A549 (cell line): ENCODE data around the gene FIBCD1. TPM values are rescaled to one million over a fixed set of nuclear protein-coding genes. Genes with fewer than 3 reads are reported as not detected.

Experiments used
- ATAC-seq, 2 experiments: fragments of 200-7000 bp in 1 of 2; fragments of >200 bp in 1 of 2; cut with Nextera tagmentation in 1 of 2; cut with Tn5 transposase in 1 of 2; 3 replicates each; pipeline versions ENCODE4 v1.8.0 to v1.9.1; 2018 to 2020; ENCODE audit warnings: mild to moderate bottlenecking in 1 of 2, moderate library complexity in 1 of 2
- CTCF ChIA-PET: fragments of 300-600 bp; sonication (Branson Sonifier 250); formaldehyde crosslinking; extraction: SDS; loops from one replicate; lab custom pipeline; 2021; ENCODE audit warnings: antibody characterized with exemption, inconsistent platforms; lab: Yijun Ruan, JAX
- POLR2A ChIA-PET: fragments of 350-600 bp; formaldehyde crosslinking; extraction: SDS; loops from one replicate; lab custom pipeline; 2021; ENCODE audit warnings: antibody characterized with exemption, inconsistent platforms; lab: Yijun Ruan, JAX
- DNase-seq, 2 experiments: peaks; one replicate each; pipeline versions ENCODE4 v3.0.0 to v3.0.0-alpha.2; 2011 to 2016; ENCODE audit warnings: low read depth in 1 of 2, low spot score in 1 of 2
- FAIRE-seq: peaks from 2 replicates; lab custom pipeline; 2011; peaks lifted over from hg19 to GRCh38; lab: Jason Lieb, UNC
- H3K27ac ChIP-seq, 2 experiments: fragments of >200 bp; sonication (Bioruptor Twin); formaldehyde crosslinking; 3 replicates each; pipeline ENCODE4 v1.5.1; 2016 to 2017
- H3K4me1 ChIP-seq: fragments of >200 bp; sonication (Bioruptor Twin); formaldehyde crosslinking; 3 replicates; pipeline ENCODE4 v1.6.1; 2016
- H3K4me2 ChIP-seq: fragments of >200 bp; sonication (Bioruptor Twin); formaldehyde crosslinking; 3 replicates; pipeline ENCODE4 v1.6.1; 2016
- H3K4me3 ChIP-seq: fragments of >200 bp; sonication (Bioruptor Twin); formaldehyde crosslinking; 3 replicates; pipeline ENCODE4 v1.5.1; 2016
- H3K9me3 ChIP-seq: fragments of >200 bp; sonication (Bioruptor Twin); formaldehyde crosslinking; 3 replicates; pipeline ENCODE4 v1.6.1; 2016
- EP300 ChIP-seq, 2 experiments: fragments of >200 bp; sonication (Bioruptor Twin); formaldehyde crosslinking; IDR thresholded peaks; 2 replicates in 1 of 2; 3 replicates in 1 of 2; pipeline ENCODE4 v1.6.1; 2016 to 2017
- ESRRA ChIP-seq: fragments of 150-350 bp; IDR thresholded peaks from 2 replicates; pipeline ENCODE4 v1.6.1; 2014; ENCODE audit warnings: mild to moderate bottlenecking, low read length, borderline replicate concordance
- FOSL2 ChIP-seq, 2 experiments: fragments of 450-650 bp in 1 of 2; fragments of >200 bp in 1 of 2; sonication (Bioruptor Twin) in 1 of 2; formaldehyde crosslinking; IDR thresholded peaks; 2 replicates each; pipeline versions ENCODE4 v1.5.0 to v1.6.1; 2016 to 2020; ENCODE audit warnings: mild to moderate bottlenecking in 1 of 2, moderate library complexity in 1 of 2
- FOXS1 ChIP-seq: fragments of 250-450 bp; sonication (Bioruptor Pico); IDR thresholded peaks from 2 replicates; pipeline ENCODE4 v1.5.0; 2020; ENCODE audit warnings: mild to moderate bottlenecking, moderate library complexity
- GATA3 ChIP-seq: IDR thresholded peaks from 2 replicates; pipeline ENCODE4 v1.6.1; 2012; ENCODE audit warnings: borderline replicate concordance
- HDAC2 ChIP-seq: fragments of 200-600 bp; sonication (generic); IDR thresholded peaks from 2 replicates; pipeline ENCODE4 v1.6.1; 2016
- HMGXB4 ChIP-seq: fragments of 250-450 bp; sonication (Bioruptor Pico); IDR thresholded peaks from 2 replicates; pipeline ENCODE4 v1.5.0; 2021; ENCODE audit warnings: mild to moderate bottlenecking, moderate library complexity, borderline replicate concordance
- HOXB13 ChIP-seq: fragments of 250-450 bp; sonication (Bioruptor Pico); IDR thresholded peaks from 2 replicates; pipeline ENCODE4 v1.5.0; 2020; ENCODE audit warnings: low read depth, mild to moderate bottlenecking, moderate library complexity
- KDM1A ChIP-seq: fragments of 200-600 bp; sonication (generic); IDR thresholded peaks from 2 replicates; pipeline ENCODE4 v1.6.1; 2016; ENCODE audit warnings: low read depth, mild to moderate bottlenecking
- KDM5A ChIP-seq: fragments of 200-600 bp; sonication (generic); IDR thresholded peaks from 2 replicates; pipeline ENCODE4 v1.6.1; 2016; ENCODE audit warnings: antibody characterized with exemption, mild to moderate bottlenecking
- MAFK ChIP-seq: fragments of 450-650 bp; IDR thresholded peaks from 2 replicates; pipeline ENCODE4 v1.6.1; 2014; ENCODE audit not compliant: partially characterized antibody
- MAZ ChIP-seq: fragments of 150-350 bp; IDR thresholded peaks from 2 replicates; pipeline ENCODE4 v1.6.1; 2014; ENCODE audit warnings: antibody characterized with exemption, low read depth, low read length, borderline replicate concordance
- NFE2L2 ChIP-seq: fragments of 150-350 bp; conservative IDR thresholded peaks from 2 replicates; pipeline ENCODE4 v1.6.1; 2014; ENCODE audit warnings: low read length
- POLR2AphosphoS2 ChIP-seq: conservative IDR thresholded peaks from 2 replicates; pipeline ENCODE4 v1.6.1; 2012; ENCODE audit warnings: low read length, improper control_type of control experiment, inconsistent platforms
- RAD21 ChIP-seq, 2 experiments: fragments of >200 bp in 1 of 2; sonication (Bioruptor Twin) in 1 of 2; formaldehyde crosslinking in 1 of 2; IDR thresholded peaks in 1 of 2; conservative IDR thresholded peaks in 1 of 2; 2 replicates in 1 of 2; 3 replicates in 1 of 2; pipeline ENCODE4 v1.6.1; 2012 to 2018; ENCODE audit warnings: inconsistent platforms in 1 of 2
- RARB ChIP-seq: fragments of 250-450 bp; sonication (Bioruptor Pico); IDR thresholded peaks from 2 replicates; pipeline ENCODE4 v1.8.0; 2021; ENCODE audit warnings: mild to moderate bottlenecking, moderate library complexity
- REST ChIP-seq: fragments of 200-600 bp; sonication (generic); IDR thresholded peaks from 2 replicates; pipeline ENCODE4 v1.6.1; 2016; ENCODE audit warnings: antibody characterized with exemption, mild to moderate bottlenecking, moderate library complexity
- RNF2 ChIP-seq: fragments of 200-600 bp; sonication (generic); IDR thresholded peaks from 2 replicates; pipeline ENCODE4 v1.6.1; 2016; ENCODE audit warnings: low read depth, mild to moderate bottlenecking, antibody characterized with exemption, moderate library complexity, borderline replicate concordance
- TFCP2L1 ChIP-seq: fragments of 250-450 bp; sonication (Bioruptor Pico); IDR thresholded peaks from 2 replicates; pipeline ENCODE4 v1.5.0; 2021; ENCODE audit warnings: mild to moderate bottlenecking
- ZC3H11A ChIP-seq: fragments of 450-650 bp; IDR thresholded peaks from 2 replicates; pipeline ENCODE4 v1.6.1; 2014; ENCODE audit warnings: antibody characterized with exemption, mild to moderate bottlenecking
- ZNF302 ChIP-seq: fragments of 250-450 bp; sonication (Bioruptor Pico); IDR thresholded peaks from 2 replicates; pipeline ENCODE4 v1.9.0; 2021; ENCODE audit warnings: inconsistent platforms, mild to moderate bottlenecking, moderate library complexity
- WGBS: methylation state at CpG from one replicate; pipeline ENCODE4 v1.1.6; 2017; ENCODE audit errors: missing lambda C conversion rate; 5-methylcytosine and 5-hydroxymethylcytosine counted together
- polyA plus RNA-seq, 4 experiments: library from polyadenylated mRNA; depleted of rRNA in 3 of 4; stranded (reverse); fragments of >200 nt; fragmentation: RNase III in 1 of 4; extraction: RNeasy Plus Mini Kit Qiagen cat#74134 plus additional on column Dnase treatment in 1 of 4; gene quantifications; 2 replicates in 3 of 4; 3 replicates in 1 of 4; pipeline ENCODE4 v1.2.3, GENCODE V29; 2011 to 2017

FIBCD1 gene
- polyA plus RNA-seq, 2 of the 4 experiments (the other 2 are of a cell fraction), result 4.8 to 4.9 TPM

GRCh38 chr9:130947618-130948140 is 8.6 kb upstream of the FIBCD1 start:
- FAIRE-seq, result no peak
- no peak overlapping the region for H3K4me3 ChIP-seq

GRCh38 chr9:130946766-130947617 is 7.9 kb upstream of the FIBCD1 start:
- ATAC-seq, result peak; percentile 42 to 56; a peak in 5 of 6 replicates
- peak overlapping the region; percentile 71 to 75 for H3K27ac ChIP-seq
- POLR2A ChIA-PET, result no interaction called here

More at GRCh38 chr9:130947618-130948140, 8.6 kb upstream of the FIBCD1 start:
- ATAC-seq, result no peak
- Histone ChIP-seq H3K27ac (peak overlapping the region; percentile 71 to 75; a peak in 5 of 6 replicates), H3K4me1 (peaks cover 34% of the 10 kb centered on the region)
- CTCF ChIA-PET, result interaction anchor here (1.0 to 3.7 kb wide), 7 partner anchors 8 to 77 kb away, joined by 3 to 15 read pairs (median 7); partner anchors contain the start of gene FIBCD1
- TF ChIP-seq RARB (CRISPR knock-in tag) (no peak), REST (no peak), HDAC2 (no peak), ESRRA (no peak), HOXB13 (CRISPR knock-in tag) (no peak), GATA3 (no peak), MAZ (no peak), RAD21 (conservative IDR thresholded peaks at IDR 0.05 in 1 of 2, IDR thresholded peaks at IDR 0.05 in 1 of 2) (no peak), TFCP2L1 (CRISPR knock-in tag) (no peak), FOXS1 (no peak), EP300 (IDR thresholded peaks at IDR 0.05) (no peak)
- TF ChIP-seq, all 56 proteins: peak for 0
- 85% methylated on average over 13 of the region's 13 CpGs for WGBS
- POLR2A ChIA-PET, result no interaction called here
- peaks cover 15% of the 10 kb centered on the region for H3K9me3 ChIP-seq
- no peak for DNase-seq
- H3K4me2 ChIP-seq, result peak overlapping the region; percentile 65

More at GRCh38 chr9:130946766-130947617, 7.9 kb upstream of the FIBCD1 start:
- peak overlapping the region; percentile 65 for H3K4me2 ChIP-seq
- H3K4me1 ChIP-seq, result peaks cover 34% of the 10 kb centered on the region
- FAIRE-seq (no peak), DNase-seq (peak in 1 of 2 experiments; percentile 67)
- WGBS, result 36% methylated on average over 16 of the region's 16 CpGs
- no peak for TF ChIP-seq RNF2
- TF ChIP-seq ZC3H11A, result no peak
- TF ChIP-seq MAFK, result peak; percentile 96
- no peak for TF ChIP-seq KDM1A
- no peak for TF ChIP-seq KDM5A
- no peak for TF ChIP-seq HMGXB4 (CRISPR knock-in tag)
- peak; percentile 94 for TF ChIP-seq NFE2L2
- TF ChIP-seq GATA3, result no peak
- TF ChIP-seq FOSL2 (IDR thresholded peaks at IDR 0.05), result no peak
- peak; percentile 33; the same call in 1 of the 2 replicates for TF ChIP-seq FOSL2 (CRISPR knock-in tag; IDR thresholded peaks at IDR 0.05)
- TF ChIP-seq ZNF302 (CRISPR knock-in tag), result no peak
- no peak for TF ChIP-seq HOXB13 (CRISPR knock-in tag)
- TF ChIP-seq POLR2AphosphoS2, result no peak
- peak overlapping the region; percentile 3; the same call in 1 of the 3 replicates for H3K4me3 ChIP-seq
- peaks cover 15% of the 10 kb centered on the region for H3K9me3 ChIP-seq
- CTCF ChIA-PET, result interaction anchor here (0.6 to 3.7 kb wide), 9 partner anchors 10 to 721 kb away, joined by 3 to 15 read pairs (median 7); no protein-coding TSS in a partner anchor
